Uterus (tissue), 4 donors: Measurements from ENCODE around the gene SEC14L1. TPM values are rescaled to one million over a fixed set of nuclear protein-coding genes. Genes with fewer than 3 reads are reported as not detected.

Experiments used
- DNase-seq, 2 donors: peaks; one replicate each; pipeline ENCODE4 v3.0.0-alpha.2; 2019 to 2020
- H3K27ac ChIP-seq, 2 donors: fragments of 200-600 bp; sonication (generic); 1 replicate in 1 of 2; 2 replicates in 1 of 2; pipeline ENCODE4 v1.5.1; 2016 to 2018
- H3K27me3 ChIP-seq, 2 donors: fragments of 200-600 bp; sonication (generic); one replicate each; pipeline ENCODE4 v1.5.1; 2018 to 2019; ENCODE audit warnings: control low read depth in 1 of 2
- H3K36me3 ChIP-seq, 2 donors: fragments of 200-600 bp; sonication (generic); one replicate each; pipeline ENCODE4 v1.5.1; 2019; ENCODE audit warnings: control low read depth in 1 of 2
- H3K4me1 ChIP-seq, 2 donors: fragments of 200-600 bp; sonication (generic); one replicate each; pipeline ENCODE4 v1.5.1; 2018 to 2019; ENCODE audit warnings: control low read depth in 1 of 2
- H3K4me3 ChIP-seq, 2 donors: fragments of 200-600 bp; sonication (generic); 1 replicate in 1 of 2; 2 replicates in 1 of 2; pipeline ENCODE4 v1.5.1; 2018 to 2019; ENCODE audit warnings: mild to moderate bottlenecking in 1 of 2
- H3K9me3 ChIP-seq, 2 donors: fragments of 200-600 bp; sonication (generic); one replicate each; pipeline ENCODE4 v1.5.1; 2019; ENCODE audit warnings: control low read depth in 1 of 2
- POLR2A ChIP-seq, 2 donors: fragments of 450-650 bp; IDR thresholded peaks; one replicate each; pipeline ENCODE4 v1.6.1; 2016; ENCODE audit warnings: antibody characterized with exemption in 2 of 2, mild to moderate bottlenecking in 1 of 2, moderate library complexity in 1 of 2
- intact Hi-C: fragments of 100-400 bp; cut with DNase I; formaldehyde crosslinking; loops from one replicate; pipeline ENCODE4 v1.15.1; 2023; ENCODE audit warnings: low total_unique reads
- total RNA-seq, 4 donors: library from RNA; depleted of rRNA in 3 of 4; stranded (reverse); fragments of >200 nt in 3 of 4; gene quantifications; one replicate each; pipeline versions ENCODE4 v1.1.0 to v1.2.4, GENCODE V29; 2014 to 2023
- TF ChIP-seq, protein P1 (sequence below), 4 experiments: fragments of 200-600 bp in 2 of 4; fragments of 450-650 bp in 2 of 4; sonication (generic) in 2 of 4; IDR thresholded peaks; one replicate each; pipeline ENCODE4 v1.5.1; 2016 to 2019; ENCODE audit warnings: antibody characterized with exemption in 4 of 4, mild to moderate bottlenecking in 2 of 4, moderate library complexity in 1 of 4
- donor health status: DM: yes; HTN: yes; CAD: no.

Gene SEC14L1
- total RNA-seq, 4 donors from 2014 or later, result 38.2 to 128 (median 42.6) TPM

DNA sequence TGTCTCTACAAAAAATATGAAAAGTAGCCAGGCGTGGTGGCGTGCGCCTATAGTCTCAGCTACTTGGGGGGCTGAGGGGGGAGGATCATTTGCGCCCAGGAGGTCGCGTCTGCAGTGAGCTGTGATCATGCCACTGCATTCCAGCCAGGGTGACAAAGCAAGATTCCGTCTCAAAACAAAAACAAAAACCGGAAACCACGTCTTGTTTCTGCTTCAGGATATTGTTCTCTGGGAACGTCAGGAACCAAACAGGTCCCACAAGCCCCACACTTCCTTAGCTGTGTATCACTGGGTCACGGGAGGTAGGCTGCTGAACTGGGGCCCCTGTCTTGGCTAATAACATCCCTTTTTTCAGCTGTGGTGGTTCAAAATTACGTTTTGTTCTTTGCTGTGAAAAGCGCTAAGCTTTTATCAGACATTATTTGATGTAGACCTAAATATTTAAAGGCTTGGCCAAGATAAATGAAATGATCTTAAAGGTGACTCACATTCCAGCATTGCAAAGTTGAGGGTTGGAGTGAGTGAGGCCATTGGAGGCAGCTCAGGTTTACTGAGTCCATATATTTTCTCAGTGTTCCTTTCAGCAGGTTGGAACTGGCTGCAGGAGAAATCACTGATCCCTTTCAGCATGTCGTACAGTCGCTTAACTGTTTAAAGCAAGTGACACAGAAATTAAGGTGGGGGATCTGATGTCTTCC lies 16.4 kb upstream of the SEC14L1 start:
- H3K27ac ChIP-seq, result peak overlapping the region; percentile 29 to 67
- intact Hi-C loops, result no loop called here
- no peaks in the 10 kb centered on the region for H3K36me3 ChIP-seq
- no peaks in the 10 kb centered on the region for H3K27me3 ChIP-seq
- H3K4me1 ChIP-seq, result peaks cover 4 to 5% of the 10 kb centered on the region in 2 donors
- H3K4me3 ChIP-seq, result no peak overlapping the region
- no peak for DNase-seq
- H3K9me3 ChIP-seq, result no peaks in the 10 kb centered on the region
- no peak for TF ChIP-seq POLR2A (IDR thresholded peaks at IDR 0.05)
- TF ChIP-seq, protein P1, sequence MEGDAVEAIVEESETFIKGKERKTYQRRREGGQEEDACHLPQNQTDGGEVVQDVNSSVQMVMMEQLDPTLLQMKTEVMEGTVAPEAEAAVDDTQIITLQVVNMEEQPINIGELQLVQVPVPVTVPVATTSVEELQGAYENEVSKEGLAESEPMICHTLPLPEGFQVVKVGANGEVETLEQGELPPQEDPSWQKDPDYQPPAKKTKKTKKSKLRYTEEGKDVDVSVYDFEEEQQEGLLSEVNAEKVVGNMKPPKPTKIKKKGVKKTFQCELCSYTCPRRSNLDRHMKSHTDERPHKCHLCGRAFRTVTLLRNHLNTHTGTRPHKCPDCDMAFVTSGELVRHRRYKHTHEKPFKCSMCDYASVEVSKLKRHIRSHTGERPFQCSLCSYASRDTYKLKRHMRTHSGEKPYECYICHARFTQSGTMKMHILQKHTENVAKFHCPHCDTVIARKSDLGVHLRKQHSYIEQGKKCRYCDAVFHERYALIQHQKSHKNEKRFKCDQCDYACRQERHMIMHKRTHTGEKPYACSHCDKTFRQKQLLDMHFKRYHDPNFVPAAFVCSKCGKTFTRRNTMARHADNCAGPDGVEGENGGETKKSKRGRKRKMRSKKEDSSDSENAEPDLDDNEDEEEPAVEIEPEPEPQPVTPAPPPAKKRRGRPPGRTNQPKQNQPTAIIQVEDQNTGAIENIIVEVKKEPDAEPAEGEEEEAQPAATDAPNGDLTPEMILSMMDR (IDR thresholded peaks at IDR 0.05), result no peak

DNA sequence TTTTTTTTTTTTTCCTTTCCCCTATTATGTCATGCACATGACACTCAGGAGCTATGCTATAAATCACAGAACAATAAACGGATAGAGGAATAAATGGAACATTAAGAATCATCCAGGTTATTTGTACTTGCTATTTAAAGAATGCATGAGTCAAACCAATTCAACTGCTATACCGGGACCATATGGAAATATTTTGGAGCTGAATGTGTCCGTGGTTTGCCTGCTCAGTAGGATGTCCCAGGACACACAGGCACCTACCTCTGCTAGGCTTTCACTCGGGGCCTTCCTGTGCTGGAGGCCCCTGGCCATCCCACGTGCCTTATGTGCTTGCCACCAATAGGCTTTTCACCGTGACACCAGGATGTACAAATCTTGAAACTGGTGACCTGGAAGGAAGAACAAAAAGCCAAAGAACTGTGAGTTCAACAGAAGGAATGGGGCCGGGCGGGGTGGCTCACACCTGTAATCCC lies 15.3 kb upstream of the SEC14L1 start:
- no peak overlapping the region for H3K4me3 ChIP-seq
- TF ChIP-seq, protein P1 (IDR thresholded peaks at IDR 0.05), result no peak
- TF ChIP-seq POLR2A (IDR thresholded peaks at IDR 0.05), result no peak
- intact Hi-C loops, result no loop called here
- H3K4me1 ChIP-seq, result peaks cover 9 to 11% of the 10 kb centered on the region in 2 donors
- H3K36me3 ChIP-seq, result no peaks in the 10 kb centered on the region
- no peaks in the 10 kb centered on the region for H3K27me3 ChIP-seq
- no peaks in the 10 kb centered on the region for H3K9me3 ChIP-seq
- H3K27ac ChIP-seq, result peak overlapping the region; percentile 4 to 75
- no peak for DNase-seq

DNA sequence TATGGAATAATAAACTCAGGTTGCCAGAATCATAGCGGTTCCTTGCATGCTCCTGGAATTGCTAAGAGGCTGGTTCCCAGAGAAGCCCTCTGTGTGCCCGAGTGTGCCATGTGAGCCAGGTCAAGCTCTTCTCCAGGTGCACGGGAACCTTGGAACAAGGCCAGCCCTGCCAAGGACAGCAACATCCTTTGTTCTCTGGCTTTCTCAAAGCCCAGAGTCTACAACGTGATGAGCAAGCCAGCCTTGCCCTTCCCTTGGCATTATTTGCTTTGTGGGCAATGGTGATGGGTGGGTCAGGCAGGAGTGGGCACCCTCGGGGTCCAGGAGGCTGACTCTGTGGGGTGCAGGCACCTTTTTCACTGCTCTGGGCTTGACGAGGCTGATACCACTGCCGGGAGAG lies 14.2 kb upstream of the SEC14L1 start:
- no peak for DNase-seq

DNA sequence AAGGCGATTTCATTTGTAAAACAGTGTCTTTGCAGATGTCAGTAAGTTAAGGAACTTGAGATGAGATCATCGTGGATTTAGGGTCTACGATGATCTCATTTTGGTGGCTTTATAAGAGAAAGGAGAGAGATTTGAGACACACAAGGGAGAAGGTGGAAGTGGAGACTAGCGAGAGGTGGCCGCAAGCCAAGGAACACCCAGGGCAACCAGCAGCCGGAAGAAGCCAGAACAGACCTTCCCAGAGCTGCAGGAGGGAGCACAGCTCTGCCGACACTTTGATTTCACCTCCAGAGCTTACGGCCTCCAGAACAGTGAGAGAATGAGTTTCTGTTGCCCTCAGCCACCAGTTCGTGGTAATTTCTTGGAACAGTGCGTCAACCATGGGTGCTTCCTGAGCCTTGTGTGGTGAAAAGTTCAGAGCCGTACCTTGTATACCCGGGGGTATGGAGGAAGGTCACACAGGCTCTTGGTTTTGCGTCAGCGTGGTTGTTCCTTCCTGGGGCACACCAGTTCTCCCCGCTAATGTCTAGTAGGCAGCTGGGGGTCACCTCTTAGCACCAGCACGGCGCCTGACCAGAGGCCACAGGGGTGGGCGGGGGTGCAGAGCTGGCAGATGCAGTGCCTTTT lies 12.9 kb upstream of the SEC14L1 start:
- no peaks in the 10 kb centered on the region for H3K36me3 ChIP-seq
- H3K4me1 ChIP-seq, result peaks cover 9 to 11% of the 10 kb centered on the region in 2 donors
- TF ChIP-seq, protein P1 (IDR thresholded peaks at IDR 0.05), result no peak
- TF ChIP-seq POLR2A (IDR thresholded peaks at IDR 0.05), result peak in 1 of 2 donors; percentile 12
- peak overlapping the region; percentile 32 to 75 for H3K27ac ChIP-seq
- no peak overlapping the region for H3K4me3 ChIP-seq
- no peaks in the 10 kb centered on the region for H3K9me3 ChIP-seq
- intact Hi-C loops, result no loop called here
- H3K27me3 ChIP-seq, result no peaks in the 10 kb centered on the region
- DNase-seq, result no peak

More for the DNA sequence above, 14.2 kb upstream of the SEC14L1 start:
- H3K27me3 ChIP-seq, result no peaks in the 10 kb centered on the region
- no peak overlapping the region for H3K4me3 ChIP-seq
- H3K9me3 ChIP-seq, result no peaks in the 10 kb centered on the region
- intact Hi-C loops, result no loop called here
- TF ChIP-seq POLR2A (IDR thresholded peaks at IDR 0.05), result no peak
- TF ChIP-seq, protein P1 (IDR thresholded peaks at IDR 0.05), result no peak
- H3K36me3 ChIP-seq, result no peaks in the 10 kb centered on the region
- H3K4me1 ChIP-seq, result peaks cover 9 to 11% of the 10 kb centered on the region in 2 donors
- peak overlapping the region; percentile 4 to 75 for H3K27ac ChIP-seq
